ENCODE results near the gene ERMP1. TPM values are rescaled to one million over a fixed set of nuclear protein-coding genes. Genes with fewer than 3 reads are reported as not detected.

Gene ERMP1
- total and polyA plus RNA-seq, 12 donors, result 5.1 to 26.2 (median 22.3) TPM

GRCh38 chr9:5818424-5819142 lies 14.3 kb downstream of the ERMP1 start:
- 89 to 97% methylated on average over 2 of the region's 2 CpGs for whole genome bisulfite sequencing, 2 donors
- ATAC-seq, result no peak
- DNase-seq, result no peak
- H3K36me3 ChIP-seq, result peaks cover 0 to 81% (median 14%) of the 10 kb centered on the region in 9 donors
- H3K27ac ChIP-seq, result no peak overlapping the region
- H3K27me3 ChIP-seq, result no peaks in the 10 kb centered on the region
- intact Hi-C loops (cut with DNase I), result no loop called here
- no peaks in the 10 kb centered on the region for H3K9me3 ChIP-seq
- no peak for TF ChIP-seq CTCF (IDR thresholded peaks at IDR 0.05)
- no peaks in the 10 kb centered on the region for H3K4me1 ChIP-seq
- no peak overlapping the region for H3K4me3 ChIP-seq

- Histone ChIP-seq H3K27ac (no peak overlapping the region), H3K27me3 (no peaks in the 10 kb centered on the region), H3K36me3 (peaks cover 0 to 81% (median 14%) of the 10 kb centered on the region in 9 donors), H3K9me3 (no peaks in the 10 kb centered on the region), H3K4me3 (no peak overlapping the region), H3K4me1 (no peaks in the 10 kb centered on the region)
- WGBS, 2 donors, result 89 to 90% methylated on average over 3 of the region's 3 CpGs
- ATAC-seq (no peak), DNase-seq (no peak)
- no peak for TF ChIP-seq CTCF (IDR thresholded peaks at IDR 0.05)
- intact Hi-C loops (cut with DNase I), result loop anchor here in 1 of 10 donors (1.0 kb wide), 1 partner anchor 34 kb away; no protein-coding TSS in a partner anchor
Measured at GRCh38 chr9:5817862-5818261, 15.1 kb downstream of the ERMP1 start.

- intact Hi-C loops (cut with DNase I), result no loop called here
- Histone ChIP-seq H3K4me1 (no peaks in the 10 kb centered on the region), H3K36me3 (peaks cover 0 to 82% (median 4%) of the 10 kb centered on the region in 9 donors), H3K9me3 (no peaks in the 10 kb centered on the region), H3K4me3 (no peak overlapping the region), H3K27ac (no peak overlapping the region), H3K27me3 (no peaks in the 10 kb centered on the region)
- DNase-seq (no peak), ATAC-seq (no peak)
- 79 to 80% methylated on average over 1 of the region's 1 CpG for WGBS, 2 donors
- no peak for TF ChIP-seq CTCF (IDR thresholded peaks at IDR 0.05)
Measured at GRCh38 chr9:5815461-5815860, 17.5 kb downstream of the ERMP1 start.

- WGBS, 2 donors, result 93% methylated on average over 3 of the region's 3 CpGs
- Histone ChIP-seq H3K9me3 (no peaks in the 10 kb centered on the region), H3K4me3 (no peak overlapping the region), H3K36me3 (peaks cover 0 to 86% (median 10%) of the 10 kb centered on the region in 9 donors), H3K27me3 (no peaks in the 10 kb centered on the region), H3K4me1 (no peaks in the 10 kb centered on the region), H3K27ac (no peak overlapping the region)
- TF ChIP-seq CTCF (IDR thresholded peaks at IDR 0.05), result no peak
- no peak for ATAC-seq
- intact Hi-C loops (cut with DNase I), result no loop called here
- DNase-seq, result no peak
Measured at GRCh38 chr9:5813824-5814223, 19.1 kb downstream of the ERMP1 start.

All from heart right ventricle (tissue), 16 donors.